HG03097 (cell line): ENCODE measurements around the gene CEP97.
A peak's percentile ranks its signal among the peaks of the same experiment; 100 is the strongest.
"Not testable (repeated sequence)": the region's sequence is repeated elsewhere in the genome, so short reads cannot be mapped to it uniquely, and the experiment has no call there.

Experiments
- ATAC-seq: cut with Tn5 transposase; IDR thresholded peaks from one replicate; pipeline ENCODE4 v1.9.1; 2021; ENCODE audit not compliant: unreplicated experiment, low FRiP score

Gene CEP97

GRCh38 chr3:101724329-101725193 lies at the start of gene CEP97:
Gene CEP97 (plus strand): TSS chr3:101724614. CDS start chr3:101724677, 63 bp downstream.
- ATAC-seq, result peak; percentile 88

- no peak for ATAC-seq
Measured at GRCh38 chr3:101675709-101676215, 48.7 kb upstream of the CEP97 start.

- ATAC-seq, result peak; percentile 83
Measured at GRCh38 chr3:101676216-101676764, 48.1 kb upstream of the CEP97 start.

GRCh38 chr3:101676765-101677435 lies 47.5 kb upstream of the CEP97 start, which contains the start of gene ZBTB11:
Gene ZBTB11 (minus strand): TSS chr3:101677132. CDS start chr3:101676914, 218 bp downstream.
- peak; percentile 70 for ATAC-seq

- no peak for ATAC-seq
Measured at GRCh38 chr3:101677436-101678286, 46.8 kb upstream of the CEP97 start.

- ATAC-seq, result not testable (repeated sequence)
Measured at GRCh38 chr3:101678837-101679236, 45.6 kb upstream of the CEP97 start.

- ATAC-seq, result no peak
Measured at GRCh38 chr3:101680466-101680865, 43.9 kb upstream of the CEP97 start.

- ATAC-seq, result no peak
Measured at GRCh38 chr3:101685050-101685400, 39.4 kb upstream of the CEP97 start.

- ATAC-seq, result peak; percentile 9
Measured at GRCh38 chr3:101685870-101686307, 38.5 kb upstream of the CEP97 start.

- ATAC-seq, result no peak
Measured at GRCh38 chr3:101687142-101687931, 37.1 kb upstream of the CEP97 start.

- no peak for ATAC-seq
Measured at GRCh38 chr3:101689286-101689685, 35.1 kb upstream of the CEP97 start.

GRCh38 chr3:101690972-101691371 lies 33.4 kb upstream of the CEP97 start:
- ATAC-seq, result no peak

GRCh38 chr3:101691685-101692671 lies 32.4 kb upstream of the CEP97 start:
- ATAC-seq, result not testable (repeated sequence)

GRCh38 chr3:101693540-101693939 lies 30.9 kb upstream of the CEP97 start:
- ATAC-seq, result peak; percentile 54

- ATAC-seq, result not testable (repeated sequence)
Measured at GRCh38 chr3:101694836-101695235, 29.6 kb upstream of the CEP97 start.

GRCh38 chr3:101695779-101696372 lies 28.5 kb upstream of the CEP97 start:
- no peak for ATAC-seq

GRCh38 chr3:101701696-101702634 lies 22.4 kb upstream of the CEP97 start:
- ATAC-seq, result no peak
